ENCODE measurements around the gene KCNG2.

Gene KCNG2

GRCh38 chr18:79789901-79790890 is 7.5 kb upstream of the KCNG2 start:
- Histone ChIP-seq H3K9ac (ENCODE audit: low read depth, low read length, poor library complexity, severe bottlenecking) (no peak overlapping the region), H3K79me2 (ENCODE audit: insufficient read depth, low read length) (no peaks in the 10 kb centered on the region), H3K4me2 (ENCODE audit: low read depth, low read length, poor library complexity, severe bottlenecking) (no peak overlapping the region), H3F3A (ENCODE audit: low read depth) (no peaks in the 10 kb centered on the region), H2AFZ (ENCODE audit: low read length) (no peak overlapping the region), H3K4me3 (ENCODE audit: low read length, poor library complexity, severe bottlenecking) (no peak overlapping the region), H3K4me1 (ENCODE audit: insufficient read depth, low read length, poor library complexity, severe bottlenecking) (no peaks in the 10 kb centered on the region), H3K36me3 (ENCODE audit: insufficient read depth, low read length) (no peaks in the 10 kb centered on the region), H3K27me3 (ENCODE audit: insufficient read depth, low read length, poor library complexity, severe bottlenecking) (no peaks in the 10 kb centered on the region), H3K9me3 (ENCODE audit: insufficient read depth, low read depth, low read length) (peaks cover 18% of the 10 kb centered on the region; the same call in 1 of the 2 replicates), H3K9me2 (replicated peaks; ENCODE audit: low read depth, low read length) (no peaks in the 10 kb centered on the region), H4K20me1 (ENCODE audit: insufficient read depth, low read length, poor library complexity, severe bottlenecking) (no peaks in the 10 kb centered on the region)
- TF ChIP-seq CTCF (conservative IDR thresholded peaks at IDR 0.05; ENCODE audit: low read length), result no peak
- no peak for TF ChIP-seq EZH2phosphoT487 (IDR thresholded peaks at IDR 0.05; ENCODE audit: borderline replicate concordance)

GRCh38 chr18:79790996-79791972 is 6.5 kb upstream of the KCNG2 start:
- no peak overlapping the region for H3K4me2 ChIP-seq (ENCODE audit: low read depth, low read length, poor library complexity, severe bottlenecking)
- H3K27me3 ChIP-seq (ENCODE audit: insufficient read depth, low read length, poor library complexity, severe bottlenecking), result no peaks in the 10 kb centered on the region
- TF ChIP-seq CTCF (conservative IDR thresholded peaks at IDR 0.05; ENCODE audit: low read length), result no peak
- TF ChIP-seq EZH2phosphoT487 (IDR thresholded peaks at IDR 0.05; ENCODE audit: borderline replicate concordance), result no peak
- H3K4me1 ChIP-seq (ENCODE audit: insufficient read depth, low read length, poor library complexity, severe bottlenecking), result no peaks in the 10 kb centered on the region
- H3K79me2 ChIP-seq (ENCODE audit: insufficient read depth, low read length), result no peaks in the 10 kb centered on the region
- no peak overlapping the region for H3K9ac ChIP-seq (ENCODE audit: low read depth, low read length, poor library complexity, severe bottlenecking)
- H3K9me2 ChIP-seq (replicated peaks; ENCODE audit: low read depth, low read length), result no peaks in the 10 kb centered on the region
- no peak overlapping the region for H2AFZ ChIP-seq (ENCODE audit: low read length)
- H3K4me3 ChIP-seq (ENCODE audit: low read length, poor library complexity, severe bottlenecking), result no peak overlapping the region
- H4K20me1 ChIP-seq (ENCODE audit: insufficient read depth, low read length, poor library complexity, severe bottlenecking), result no peaks in the 10 kb centered on the region
- no peaks in the 10 kb centered on the region for H3F3A ChIP-seq (ENCODE audit: low read depth)
- H3K36me3 ChIP-seq (ENCODE audit: insufficient read depth, low read length), result no peaks in the 10 kb centered on the region
- peaks cover 14% of the 10 kb centered on the region; the same call in 1 of the 2 replicates for H3K9me3 ChIP-seq (ENCODE audit: insufficient read depth, low read depth, low read length)

- H3K36me3 ChIP-seq (ENCODE audit: insufficient read depth, low read length), result no peaks in the 10 kb centered on the region
- no peaks in the 10 kb centered on the region for H3K4me1 ChIP-seq (ENCODE audit: insufficient read depth, low read length, poor library complexity, severe bottlenecking)
- no peak overlapping the region for H3K9ac ChIP-seq (ENCODE audit: low read depth, low read length, poor library complexity, severe bottlenecking)
- no peak overlapping the region for H3K4me2 ChIP-seq (ENCODE audit: low read depth, low read length, poor library complexity, severe bottlenecking)
- H2AFZ ChIP-seq (ENCODE audit: low read length), result no peak overlapping the region
- no peaks in the 10 kb centered on the region for H4K20me1 ChIP-seq (ENCODE audit: insufficient read depth, low read length, poor library complexity, severe bottlenecking)
- no peaks in the 10 kb centered on the region for H3F3A ChIP-seq (ENCODE audit: low read depth)
- H3K9me2 ChIP-seq (replicated peaks; ENCODE audit: low read depth, low read length), result no peaks in the 10 kb centered on the region
- peaks cover 7% of the 10 kb centered on the region; the same call in 1 of the 2 replicates for H3K9me3 ChIP-seq (ENCODE audit: insufficient read depth, low read depth, low read length)
- H3K79me2 ChIP-seq (ENCODE audit: insufficient read depth, low read length), result no peaks in the 10 kb centered on the region
- H3K4me3 ChIP-seq (ENCODE audit: low read length, poor library complexity, severe bottlenecking), result no peak overlapping the region
- TF ChIP-seq EZH2phosphoT487 (IDR thresholded peaks at IDR 0.05; ENCODE audit: borderline replicate concordance) (no peak), CTCF (conservative IDR thresholded peaks at IDR 0.05; ENCODE audit: low read length) (no peak)
- no peaks in the 10 kb centered on the region for H3K27me3 ChIP-seq (ENCODE audit: insufficient read depth, low read length, poor library complexity, severe bottlenecking)
Observed at GRCh38 chr18:79792096-79792987, 5.4 kb upstream of the KCNG2 start.

All from Loucy (cell line).